Superior temporal gyrus (tissue), 1 donor: ENCODE measurements around the gene GOPC.
"Not testable (repeated sequence)": the region's sequence is repeated elsewhere in the genome, so short reads cannot be mapped to it uniquely, and the experiment has no call there.

ENCODE experiments used
- DNase-seq: peaks from one replicate; pipeline ENCODE4 v3.0.0-alpha.2; 2016; ENCODE audit errors: extremely low spot score

Gene GOPC

GRCh38 chr6:117548797-117549301 lies 53.5 kb downstream of the GOPC start:
- DNase-seq = no peak

GRCh38 chr6:117547688-117548621 lies 54.4 kb downstream of the GOPC start:
- no peak for DNase-seq

GRCh38 chr6:117546674-117547073 lies 55.6 kb downstream of the GOPC start:
- no peak for DNase-seq

GRCh38 chr6:117545161-117545595 lies 57.1 kb downstream of the GOPC start:
- DNase-seq = no peak

GRCh38 chr6:117544716-117545115 lies 57.6 kb downstream of the GOPC start:
- DNase-seq = no peak

GRCh38 chr6:117542493-117542892 lies 59.8 kb downstream of the GOPC start:
- DNase-seq = no peak

- no peak for DNase-seq
These were observed 61.6 kb downstream of the GOPC start for GRCh38 chr6:117540670-117541069.

GRCh38 chr6:117538615-117539014 lies 63.7 kb downstream of the GOPC start:
- DNase-seq = no peak

- DNase-seq = no peak
These were observed 66.0 kb downstream of the GOPC start for GRCh38 chr6:117536317-117536716.

GRCh38 chr6:117534974-117535373 lies 67.3 kb downstream of the GOPC start:
- DNase-seq = no peak

- no peak for DNase-seq
These were observed 68.5 kb downstream of the GOPC start for GRCh38 chr6:117533775-117534174.

GRCh38 chr6:117531809-117532725 lies 70.2 kb downstream of the GOPC start:
- DNase-seq = no peak

GRCh38 chr6:117531346-117531745 lies 71.0 kb downstream of the GOPC start:
- DNase-seq = no peak

GRCh38 chr6:117530467-117531242 lies 71.7 kb downstream of the GOPC start:
- DNase-seq = no peak

- no peak for DNase-seq
These were observed 76.7 kb downstream of the GOPC start for GRCh38 chr6:117525607-117526006.

GRCh38 chr6:117521791-117522502 lies 80.4 kb downstream of the GOPC start:
- DNase-seq = no peak

GRCh38 chr6:117520603-117521395 lies 81.5 kb downstream of the GOPC start:
- no peak for DNase-seq

GRCh38 chr6:117518870-117519269 lies 83.4 kb downstream of the GOPC start:
- DNase-seq = no peak

- DNase-seq = not testable (repeated sequence)
These were observed 84.3 kb downstream of the GOPC start for GRCh38 chr6:117517995-117518394.

- DNase-seq = no peak
These were observed 87.0 kb downstream of the GOPC start for GRCh38 chr6:117515326-117515725.
